Esophagus muscularis mucosa (tissue), 4 donors: ENCODE data around the gene SPTSSA.
"Not testable (repeated sequence)": the region's sequence is repeated elsewhere in the genome, so short reads cannot be mapped to it uniquely, and the experiment has no call there.

Source experiments
- EP300 ChIP-seq: sonication (generic); formaldehyde crosslinking; IDR thresholded peaks from one replicate; pipeline ENCODE4 v1.6.1; 2017; ENCODE audit warnings: antibody characterized with exemption
- POLR2A ChIP-seq: fragments of 450-650 bp; IDR thresholded peaks from one replicate; pipeline ENCODE4 v1.6.1; 2017; ENCODE audit warnings: antibody characterized with exemption, moderate library complexity, mild to moderate bottlenecking, low read depth
- POLR2AphosphoS5 ChIP-seq, 2 donors: sonication (generic); formaldehyde crosslinking; IDR thresholded peaks; one replicate each; pipeline ENCODE4 v1.6.1; 2017; ENCODE audit warnings: antibody characterized with exemption in 2 of 2
- TF ChIP-seq, protein P1 (sequence below), 3 experiments: fragments of 200-600 bp in 2 of 3; fragments of 450-650 bp in 1 of 3; sonication (generic) in 2 of 3; IDR thresholded peaks; one replicate each; pipeline ENCODE4 v1.5.1; 2017 to 2019; ENCODE audit warnings: antibody characterized with exemption in 3 of 3, mild to moderate bottlenecking in 2 of 3, moderate library complexity in 1 of 3

DNA sequence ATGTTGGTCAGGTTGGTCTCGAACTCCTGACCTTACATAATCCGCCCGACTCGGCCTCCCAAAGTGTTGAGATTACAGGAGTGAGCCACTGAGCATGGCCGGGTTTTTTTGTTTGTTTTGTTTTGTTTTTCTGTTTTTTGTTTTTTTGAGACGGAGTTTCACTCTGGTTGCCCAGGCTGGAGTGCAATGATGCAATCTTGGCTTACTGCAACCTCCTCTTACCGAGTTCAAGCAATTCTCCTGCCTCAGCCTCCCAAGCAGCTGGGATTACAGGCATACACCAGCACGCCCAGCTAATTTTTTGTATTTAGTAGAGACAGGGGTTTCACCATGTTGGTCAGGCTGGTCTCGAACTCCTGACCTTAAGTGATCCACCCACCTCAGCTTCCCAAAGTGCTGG is 42.0 kb upstream of the SPTSSA start:
- not testable (repeated sequence) for TF ChIP-seq POLR2A; EP300; POLR2AphosphoS5 (IDR thresholded peaks at IDR 0.05)
- TF ChIP-seq, protein P1, sequence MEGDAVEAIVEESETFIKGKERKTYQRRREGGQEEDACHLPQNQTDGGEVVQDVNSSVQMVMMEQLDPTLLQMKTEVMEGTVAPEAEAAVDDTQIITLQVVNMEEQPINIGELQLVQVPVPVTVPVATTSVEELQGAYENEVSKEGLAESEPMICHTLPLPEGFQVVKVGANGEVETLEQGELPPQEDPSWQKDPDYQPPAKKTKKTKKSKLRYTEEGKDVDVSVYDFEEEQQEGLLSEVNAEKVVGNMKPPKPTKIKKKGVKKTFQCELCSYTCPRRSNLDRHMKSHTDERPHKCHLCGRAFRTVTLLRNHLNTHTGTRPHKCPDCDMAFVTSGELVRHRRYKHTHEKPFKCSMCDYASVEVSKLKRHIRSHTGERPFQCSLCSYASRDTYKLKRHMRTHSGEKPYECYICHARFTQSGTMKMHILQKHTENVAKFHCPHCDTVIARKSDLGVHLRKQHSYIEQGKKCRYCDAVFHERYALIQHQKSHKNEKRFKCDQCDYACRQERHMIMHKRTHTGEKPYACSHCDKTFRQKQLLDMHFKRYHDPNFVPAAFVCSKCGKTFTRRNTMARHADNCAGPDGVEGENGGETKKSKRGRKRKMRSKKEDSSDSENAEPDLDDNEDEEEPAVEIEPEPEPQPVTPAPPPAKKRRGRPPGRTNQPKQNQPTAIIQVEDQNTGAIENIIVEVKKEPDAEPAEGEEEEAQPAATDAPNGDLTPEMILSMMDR (IDR thresholded peaks at IDR 0.05), result not testable (repeated sequence)
